HL-60 (cell line): ENCODE measurements around the gene CYP4F3.

ENCODE experiments used
- CTCF ChIP-seq: IDR thresholded peaks from one replicate; pipeline ENCODE4 v1.5.1; 2011; ENCODE audit warnings: low read length, control low read depth, inconsistent platforms; ENCODE audit not compliant: insufficient read depth
- POLR2AphosphoS5 ChIP-seq: IDR thresholded peaks from 2 replicates; pipeline ENCODE4 v1.6.1; 2012; ENCODE audit warnings: low read depth
- REST ChIP-seq: IDR thresholded peaks from 2 replicates; pipeline ENCODE4 v1.6.1; 2012; ENCODE audit warnings: low read depth; ENCODE audit not compliant: insufficient replicate concordance

GRCh38 chr19:15623711-15624318, 16.9 kb upstream of the CYP4F3 start:
- TF ChIP-seq REST (peak; percentile 99), CTCF (no peak), POLR2AphosphoS5 (no peak)
